ENCODE measurements around the gene PRIM2. TPM values are rescaled to one million over a fixed set of nuclear protein-coding genes. Genes with fewer than 3 reads are reported as not detected.

The PRIM2 gene
- total and polyA plus RNA-seq, 2 experiments from 2014 or later = 45.5 to 75.2 TPM

DNA sequence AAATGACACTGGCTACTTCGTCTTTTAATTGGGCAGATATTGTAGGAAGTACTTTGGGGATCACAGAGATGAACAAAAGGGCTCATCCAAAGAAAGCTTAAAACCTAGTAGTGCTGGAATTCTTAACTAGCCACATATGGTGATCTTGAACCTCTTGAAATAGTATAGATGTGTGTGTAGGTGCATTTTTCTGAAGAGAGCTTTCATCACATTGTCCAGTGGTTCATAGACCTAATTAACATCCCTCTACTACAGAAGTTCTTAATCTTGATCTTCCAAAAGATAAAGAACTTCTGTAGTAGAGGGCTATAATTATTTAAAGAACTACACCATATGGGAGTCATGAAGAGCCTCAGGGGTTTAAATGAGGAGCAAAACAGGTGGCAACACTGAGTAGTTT lies 2.3 kb upstream of the PRIM2 start:
- Mint-ChIP-seq H3K4me1 (peaks cover 11% of the 10 kb centered on the region), H3K9me3 (peaks cover 15% of the 10 kb centered on the region), H3K4me3 (no peak overlapping the region), H3K27me3 (ENCODE audit: insufficient read depth, low read depth, poor library complexity) (peaks cover 3% of the 10 kb centered on the region), H3K27ac (no peak overlapping the region), H3K36me3 (ENCODE audit: low read depth) (peaks cover 28% of the 10 kb centered on the region)
- no peak overlapping the region for H3K27ac ChIP-seq (ENCODE audit: low read depth)
- no peaks in the 10 kb centered on the region for H3K27me3 ChIP-seq (ENCODE audit: insufficient read depth)
- H3K4me2 ChIP-seq = no peak overlapping the region
- peaks cover 26% of the 10 kb centered on the region for H3K79me2 ChIP-seq (replicated peaks; ENCODE audit: insufficient read depth)
- no peak overlapping the region for H3K4me3 ChIP-seq
- ATAC-seq (no peak), DNase-seq (ENCODE audit: low spot score) (no peak)
- peaks cover 5% of the 10 kb centered on the region; the same call in 1 of the 2 replicates for H3K4me1 ChIP-seq (ENCODE audit: insufficient read depth)
- H3K9me2 ChIP-seq (ENCODE audit: insufficient read depth) = no peaks in the 10 kb centered on the region
- no peaks in the 10 kb centered on the region for H4K20me1 ChIP-seq (replicated peaks; ENCODE audit: insufficient read depth)
- TF ChIP-seq EZH2 (IDR thresholded peaks at IDR 0.05; ENCODE audit: low read depth, unreplicated experiment) (no peak), ZNF114 (CRISPR knock-in tag; IDR thresholded peaks at IDR 0.05) (no peak), JUNB (IDR thresholded peaks at IDR 0.05; ENCODE audit: unreplicated experiment) (no peak), EZH2phosphoT487 (IDR thresholded peaks at IDR 0.05; ENCODE audit: unreplicated experiment) (no peak), STAT1 (IDR thresholded peaks at IDR 0.05; ENCODE audit: unreplicated experiment) (no peak), ETS1 (IDR thresholded peaks at IDR 0.05) (no peak), NANOG (IDR thresholded peaks at IDR 0.05; ENCODE audit: borderline replicate concordance) (no peak), POLR2AphosphoS5 (IDR thresholded peaks at IDR 0.05; ENCODE audit: low read depth) (no peak)
- TF ChIP-seq, protein P1, sequence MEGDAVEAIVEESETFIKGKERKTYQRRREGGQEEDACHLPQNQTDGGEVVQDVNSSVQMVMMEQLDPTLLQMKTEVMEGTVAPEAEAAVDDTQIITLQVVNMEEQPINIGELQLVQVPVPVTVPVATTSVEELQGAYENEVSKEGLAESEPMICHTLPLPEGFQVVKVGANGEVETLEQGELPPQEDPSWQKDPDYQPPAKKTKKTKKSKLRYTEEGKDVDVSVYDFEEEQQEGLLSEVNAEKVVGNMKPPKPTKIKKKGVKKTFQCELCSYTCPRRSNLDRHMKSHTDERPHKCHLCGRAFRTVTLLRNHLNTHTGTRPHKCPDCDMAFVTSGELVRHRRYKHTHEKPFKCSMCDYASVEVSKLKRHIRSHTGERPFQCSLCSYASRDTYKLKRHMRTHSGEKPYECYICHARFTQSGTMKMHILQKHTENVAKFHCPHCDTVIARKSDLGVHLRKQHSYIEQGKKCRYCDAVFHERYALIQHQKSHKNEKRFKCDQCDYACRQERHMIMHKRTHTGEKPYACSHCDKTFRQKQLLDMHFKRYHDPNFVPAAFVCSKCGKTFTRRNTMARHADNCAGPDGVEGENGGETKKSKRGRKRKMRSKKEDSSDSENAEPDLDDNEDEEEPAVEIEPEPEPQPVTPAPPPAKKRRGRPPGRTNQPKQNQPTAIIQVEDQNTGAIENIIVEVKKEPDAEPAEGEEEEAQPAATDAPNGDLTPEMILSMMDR (conservative IDR thresholded peaks at IDR 0.05; ENCODE audit: low read depth in 2 of 2) = no peak
- TF ChIP-seq, protein P2, sequence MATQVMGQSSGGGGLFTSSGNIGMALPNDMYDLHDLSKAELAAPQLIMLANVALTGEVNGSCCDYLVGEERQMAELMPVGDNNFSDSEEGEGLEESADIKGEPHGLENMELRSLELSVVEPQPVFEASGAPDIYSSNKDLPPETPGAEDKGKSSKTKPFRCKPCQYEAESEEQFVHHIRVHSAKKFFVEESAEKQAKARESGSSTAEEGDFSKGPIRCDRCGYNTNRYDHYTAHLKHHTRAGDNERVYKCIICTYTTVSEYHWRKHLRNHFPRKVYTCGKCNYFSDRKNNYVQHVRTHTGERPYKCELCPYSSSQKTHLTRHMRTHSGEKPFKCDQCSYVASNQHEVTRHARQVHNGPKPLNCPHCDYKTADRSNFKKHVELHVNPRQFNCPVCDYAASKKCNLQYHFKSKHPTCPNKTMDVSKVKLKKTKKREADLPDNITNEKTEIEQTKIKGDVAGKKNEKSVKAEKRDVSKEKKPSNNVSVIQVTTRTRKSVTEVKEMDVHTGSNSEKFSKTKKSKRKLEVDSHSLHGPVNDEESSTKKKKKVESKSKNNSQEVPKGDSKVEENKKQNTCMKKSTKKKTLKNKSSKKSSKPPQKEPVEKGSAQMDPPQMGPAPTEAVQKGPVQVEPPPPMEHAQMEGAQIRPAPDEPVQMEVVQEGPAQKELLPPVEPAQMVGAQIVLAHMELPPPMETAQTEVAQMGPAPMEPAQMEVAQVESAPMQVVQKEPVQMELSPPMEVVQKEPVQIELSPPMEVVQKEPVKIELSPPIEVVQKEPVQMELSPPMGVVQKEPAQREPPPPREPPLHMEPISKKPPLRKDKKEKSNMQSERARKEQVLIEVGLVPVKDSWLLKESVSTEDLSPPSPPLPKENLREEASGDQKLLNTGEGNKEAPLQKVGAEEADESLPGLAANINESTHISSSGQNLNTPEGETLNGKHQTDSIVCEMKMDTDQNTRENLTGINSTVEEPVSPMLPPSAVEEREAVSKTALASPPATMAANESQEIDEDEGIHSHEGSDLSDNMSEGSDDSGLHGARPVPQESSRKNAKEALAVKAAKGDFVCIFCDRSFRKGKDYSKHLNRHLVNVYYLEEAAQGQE (IDR thresholded peaks at IDR 0.05; ENCODE audit: unreplicated experiment) = no peak
- TF ChIP-seq, protein P3, sequence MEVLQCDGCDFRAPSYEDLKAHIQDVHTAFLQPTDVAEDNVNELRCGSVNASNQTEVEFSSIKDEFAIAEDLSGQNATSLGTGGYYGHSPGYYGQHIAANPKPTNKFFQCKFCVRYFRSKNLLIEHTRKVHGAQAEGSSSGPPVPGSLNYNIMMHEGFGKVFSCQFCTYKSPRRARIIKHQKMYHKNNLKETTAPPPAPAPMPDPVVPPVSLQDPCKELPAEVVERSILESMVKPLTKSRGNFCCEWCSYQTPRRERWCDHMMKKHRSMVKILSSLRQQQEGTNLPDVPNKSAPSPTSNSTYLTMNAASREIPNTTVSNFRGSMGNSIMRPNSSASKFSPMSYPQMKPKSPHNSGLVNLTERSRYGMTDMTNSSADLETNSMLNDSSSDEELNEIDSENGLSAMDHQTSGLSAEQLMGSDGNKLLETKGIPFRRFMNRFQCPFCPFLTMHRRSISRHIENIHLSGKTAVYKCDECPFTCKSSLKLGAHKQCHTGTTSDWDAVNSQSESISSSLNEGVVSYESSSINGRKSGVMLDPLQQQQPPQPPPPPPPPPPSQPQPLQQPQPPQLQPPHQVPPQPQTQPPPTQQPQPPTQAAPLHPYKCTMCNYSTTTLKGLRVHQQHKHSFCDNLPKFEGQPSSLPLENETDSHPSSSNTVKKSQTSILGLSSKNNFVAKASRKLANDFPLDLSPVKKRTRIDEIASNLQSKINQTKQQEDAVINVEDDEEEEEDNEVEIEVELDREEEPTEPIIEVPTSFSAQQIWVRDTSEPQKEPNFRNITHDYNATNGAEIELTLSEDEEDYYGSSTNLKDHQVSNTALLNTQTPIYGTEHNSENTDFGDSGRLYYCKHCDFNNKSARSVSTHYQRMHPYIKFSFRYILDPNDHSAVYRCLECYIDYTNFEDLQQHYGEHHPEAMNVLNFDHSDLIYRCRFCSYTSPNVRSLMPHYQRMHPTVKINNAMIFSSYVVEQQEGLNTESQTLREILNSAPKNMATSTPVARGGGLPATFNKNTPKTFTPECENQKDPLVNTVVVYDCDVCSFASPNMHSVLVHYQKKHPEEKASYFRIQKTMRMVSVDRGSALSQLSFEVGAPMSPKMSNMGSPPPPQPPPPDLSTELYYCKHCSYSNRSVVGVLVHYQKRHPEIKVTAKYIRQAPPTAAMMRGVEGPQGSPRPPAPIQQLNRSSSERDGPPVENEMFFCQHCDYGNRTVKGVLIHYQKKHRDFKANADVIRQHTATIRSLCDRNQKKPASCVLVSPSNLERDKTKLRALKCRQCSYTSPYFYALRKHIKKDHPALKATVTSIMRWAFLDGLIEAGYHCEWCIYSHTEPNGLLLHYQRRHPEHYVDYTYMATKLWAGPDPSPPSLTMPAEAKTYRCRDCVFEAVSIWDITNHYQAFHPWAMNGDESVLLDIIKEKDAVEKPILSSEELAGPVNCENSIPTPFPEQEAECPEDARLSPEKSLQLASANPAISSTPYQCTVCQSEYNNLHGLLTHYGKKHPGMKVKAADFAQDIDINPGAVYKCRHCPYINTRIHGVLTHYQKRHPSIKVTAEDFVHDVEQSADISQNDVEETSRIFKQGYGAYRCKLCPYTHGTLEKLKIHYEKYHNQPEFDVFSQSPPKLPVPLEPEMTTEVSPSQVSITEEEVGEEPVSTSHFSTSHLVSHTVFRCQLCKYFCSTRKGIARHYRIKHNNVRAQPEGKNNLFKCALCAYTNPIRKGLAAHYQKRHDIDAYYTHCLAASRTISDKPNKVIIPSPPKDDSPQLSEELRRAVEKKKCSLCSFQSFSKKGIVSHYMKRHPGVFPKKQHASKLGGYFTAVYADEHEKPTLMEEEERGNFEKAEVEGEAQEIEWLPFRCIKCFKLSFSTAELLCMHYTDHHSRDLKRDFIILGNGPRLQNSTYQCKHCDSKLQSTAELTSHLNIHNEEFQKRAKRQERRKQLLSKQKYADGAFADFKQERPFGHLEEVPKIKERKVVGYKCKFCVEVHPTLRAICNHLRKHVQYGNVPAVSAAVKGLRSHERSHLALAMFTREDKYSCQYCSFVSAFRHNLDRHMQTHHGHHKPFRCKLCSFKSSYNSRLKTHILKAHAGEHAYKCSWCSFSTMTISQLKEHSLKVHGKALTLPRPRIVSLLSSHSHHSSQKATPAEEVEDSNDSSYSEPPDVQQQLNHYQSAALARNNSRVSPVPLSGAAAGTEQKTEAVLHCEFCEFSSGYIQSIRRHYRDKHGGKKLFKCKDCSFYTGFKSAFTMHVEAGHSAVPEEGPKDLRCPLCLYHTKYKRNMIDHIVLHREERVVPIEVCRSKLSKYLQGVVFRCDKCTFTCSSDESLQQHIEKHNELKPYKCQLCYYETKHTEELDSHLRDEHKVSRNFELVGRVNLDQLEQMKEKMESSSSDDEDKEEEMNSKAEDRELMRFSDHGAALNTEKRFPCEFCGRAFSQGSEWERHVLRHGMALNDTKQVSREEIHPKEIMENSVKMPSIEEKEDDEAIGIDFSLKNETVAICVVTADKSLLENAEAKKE (CRISPR knock-in tag; IDR thresholded peaks at IDR 0.05) = no peak
- no peak overlapping the region for H2AFZ ChIP-seq
- no peaks in the 10 kb centered on the region for H3F3A ChIP-seq (replicated peaks; ENCODE audit: low read depth)
- 0 out of 2 replicates have a peak, but pooled peaks cover 5% of the 10 kb centered on the region for H3K36me3 ChIP-seq (ENCODE audit: insufficient read depth)

All from GM23338 (cell line).